Measurements from ENCODE around the gene MPZ.

Gene MPZ

DNA sequence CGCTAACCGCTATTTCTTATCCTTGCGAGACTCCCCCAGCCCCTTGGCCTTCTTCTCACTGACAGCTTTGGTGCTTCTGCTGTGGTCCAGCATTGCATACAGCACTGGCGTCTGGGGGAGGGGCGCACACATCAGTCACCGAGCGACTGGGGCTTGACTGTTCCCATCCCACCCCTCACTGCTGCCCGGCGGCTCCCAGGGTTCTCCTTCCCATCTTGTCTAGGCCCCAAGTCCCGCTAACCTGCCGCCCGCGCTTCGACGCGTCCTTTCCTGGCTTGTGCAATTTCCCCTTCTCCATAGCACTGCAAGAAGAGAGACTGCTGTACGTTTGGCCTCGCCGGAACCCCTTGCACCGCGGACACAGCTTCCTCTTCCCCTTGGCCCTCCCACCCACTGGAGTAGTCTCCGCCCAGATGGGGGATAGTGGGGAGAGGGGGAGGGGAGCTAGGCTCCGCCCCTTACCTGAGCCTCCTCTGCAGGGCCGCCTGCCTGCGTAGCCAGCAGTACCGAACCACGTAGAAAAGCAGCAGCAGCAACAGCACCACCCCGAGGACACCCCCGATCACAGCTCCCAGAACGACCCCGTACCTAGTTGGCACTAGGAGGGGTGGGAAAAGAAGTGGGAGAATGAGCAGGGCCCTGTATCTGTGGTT, 3.8 kb downstream of the MPZ start:
- peaks cover 11% of the 10 kb centered on the region for H3K4me1 ChIP-seq
- H3K36me3 ChIP-seq = no peaks in the 10 kb centered on the region
- DNase-seq = peak; percentile 65
- peak overlapping the region; percentile 71 for H3K4me3 ChIP-seq (ENCODE audit: low read depth, low read length)
- peak; percentile 43 for TF ChIP-seq CTCF (IDR thresholded peaks at IDR 0.05; ENCODE audit: low read depth, low read length)
- H3K9me3 ChIP-seq = no peaks in the 10 kb centered on the region
- no peaks in the 10 kb centered on the region for H3K27me3 ChIP-seq

- no peaks in the 10 kb centered on the region for H3K27me3 ChIP-seq
- TF ChIP-seq CTCF (IDR thresholded peaks at IDR 0.05; ENCODE audit: low read depth, low read length) = no peak
- no peak for DNase-seq
- H3K4me1 ChIP-seq = peaks cover 11% of the 10 kb centered on the region
- no peaks in the 10 kb centered on the region for H3K36me3 ChIP-seq
- peak overlapping the region; percentile 71 for H3K4me3 ChIP-seq (ENCODE audit: low read depth, low read length)
- H3K9me3 ChIP-seq = no peaks in the 10 kb centered on the region
Observed at GRCh38 chr1:161304927-161305866, 4.6 kb downstream of the MPZ start.

DNA sequence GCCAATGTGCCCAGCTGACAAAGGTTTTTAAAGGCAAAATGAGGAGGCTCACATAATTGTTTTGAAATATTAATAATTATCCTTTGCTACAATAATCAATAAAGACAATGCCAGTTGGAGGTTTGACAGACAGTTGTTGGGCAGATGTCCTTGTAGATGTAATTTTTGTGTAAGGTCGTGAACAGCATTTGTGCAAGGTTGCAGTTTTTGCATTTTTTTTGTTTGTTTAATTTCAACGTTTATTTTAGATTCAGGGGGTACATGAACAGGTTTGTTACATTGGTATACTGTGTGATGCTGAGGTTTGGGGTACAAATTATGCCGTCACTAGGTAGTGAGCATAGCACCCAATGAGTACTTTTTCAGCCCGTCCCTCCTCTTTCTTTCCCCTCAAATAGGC, 9.3 kb downstream of the MPZ start:
- TF ChIP-seq CTCF (IDR thresholded peaks at IDR 0.05; ENCODE audit: low read depth, low read length) = no peak
- no peaks in the 10 kb centered on the region for H3K4me1 ChIP-seq

DNA sequence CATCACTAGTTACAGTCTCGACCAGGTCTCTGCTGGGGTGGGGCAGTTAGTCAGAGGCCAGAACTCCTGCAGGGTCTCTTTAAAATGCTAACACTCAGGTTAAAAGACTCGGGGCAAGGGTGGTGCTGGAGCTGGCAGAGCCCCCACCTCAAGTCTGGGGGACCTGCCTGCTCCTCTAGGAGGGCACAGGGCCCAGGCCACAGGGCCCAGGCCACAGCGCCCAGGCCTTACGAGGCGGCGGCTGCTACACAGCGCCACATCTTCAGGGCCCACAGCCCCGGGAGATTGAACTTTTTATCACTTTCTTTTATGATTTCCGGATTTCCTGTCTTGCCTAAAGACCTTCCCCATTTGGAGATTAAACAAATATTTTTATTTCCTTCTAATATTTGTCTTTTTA, 10.4 kb downstream of the MPZ start:
- no peaks in the 10 kb centered on the region for H3K4me1 ChIP-seq
- no peaks in the 10 kb centered on the region for H3K36me3 ChIP-seq
- no peak for DNase-seq
- H3K9me3 ChIP-seq = no peaks in the 10 kb centered on the region
- H3K27me3 ChIP-seq = no peaks in the 10 kb centered on the region
- TF ChIP-seq CTCF (IDR thresholded peaks at IDR 0.05; ENCODE audit: low read depth, low read length) = no peak
- no peak overlapping the region for H3K4me3 ChIP-seq (ENCODE audit: low read depth, low read length)

More for the DNA sequence above, 9.3 kb downstream of the MPZ start:
- no peak overlapping the region for H3K4me3 ChIP-seq (ENCODE audit: low read depth, low read length)
- no peak for DNase-seq
- no peaks in the 10 kb centered on the region for H3K36me3 ChIP-seq
- H3K27me3 ChIP-seq = no peaks in the 10 kb centered on the region
- no peaks in the 10 kb centered on the region for H3K9me3 ChIP-seq

GRCh38 chr1:161298116-161298515, 11.7 kb downstream of the MPZ start:
- no peaks in the 10 kb centered on the region for H3K36me3 ChIP-seq
- H3K9me3 ChIP-seq = no peaks in the 10 kb centered on the region
- no peak for TF ChIP-seq CTCF (IDR thresholded peaks at IDR 0.05; ENCODE audit: low read depth, low read length)
- H3K27me3 ChIP-seq = no peaks in the 10 kb centered on the region
- H3K4me1 ChIP-seq = no peaks in the 10 kb centered on the region
- no peak for DNase-seq
- H3K4me3 ChIP-seq (ENCODE audit: low read depth, low read length) = no peak overlapping the region

DNA sequence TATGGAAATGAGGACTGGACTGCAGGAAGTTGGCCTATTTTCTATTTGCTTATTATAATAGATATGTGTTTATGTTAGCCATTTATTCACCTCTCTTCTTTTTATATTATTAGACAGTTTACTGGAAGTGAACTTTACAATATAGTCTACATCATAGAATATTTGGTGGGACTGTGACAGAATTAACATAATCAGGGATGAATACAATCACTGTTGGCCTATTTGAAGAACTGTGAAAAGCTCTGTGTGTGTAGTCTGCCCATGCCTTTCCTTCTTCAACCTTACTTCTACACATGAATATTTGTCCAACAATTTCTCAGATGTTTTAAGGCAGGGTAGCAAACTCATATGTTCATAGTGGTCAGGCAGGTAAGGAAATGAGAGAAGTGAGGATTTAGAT, 12.4 kb downstream of the MPZ start:
- no peaks in the 10 kb centered on the region for H3K27me3 ChIP-seq
- TF ChIP-seq CTCF (IDR thresholded peaks at IDR 0.05; ENCODE audit: low read depth, low read length) = no peak

More for the DNA sequence above, 12.4 kb downstream of the MPZ start:
- Histone ChIP-seq H3K36me3 (no peaks in the 10 kb centered on the region), H3K4me3 (ENCODE audit: low read depth, low read length) (no peak overlapping the region), H3K9me3 (no peaks in the 10 kb centered on the region), H3K4me1 (no peaks in the 10 kb centered on the region)
- DNase-seq = no peak

Data from BE2C (cell line).